Fibroblast of villous mesenchyme (primary cell): Measurements from ENCODE around the gene FAM174C. TPM values are rescaled to one million over a fixed set of nuclear protein-coding genes. Genes with fewer than 3 reads are reported as not detected.
A peak's percentile ranks its signal among the peaks of the same experiment; 100 is the strongest.

ENCODE experiments used
- DNase-seq: peaks from one replicate; pipeline ENCODE4 v3.0.0-alpha.2; 2010; ENCODE audit warnings: low read depth
- H3K4me3 ChIP-seq: 2 replicates; pipeline ENCODE4 v1.5.1; 2011; ENCODE audit warnings: low read depth, mild to moderate bottlenecking, low read length
- total RNA-seq: library from RNA; depleted of rRNA; stranded (reverse); fragments of >200 nt; gene quantifications from 2 replicates; pipeline ENCODE4 v1.2.3, GENCODE V29; 2012
- TF ChIP-seq, protein P1 (sequence below): IDR thresholded peaks from 2 replicates; pipeline ENCODE4 v1.5.1; 2012; ENCODE audit warnings: low read depth, mild to moderate bottlenecking, low read length; ENCODE audit not compliant: insufficient read depth

The FAM174C gene
- total RNA-seq, 1 donor: 17.3 TPM

- peak; percentile 33 for DNase-seq
- H3K4me3 ChIP-seq: no peak overlapping the region
- TF ChIP-seq, protein P1, sequence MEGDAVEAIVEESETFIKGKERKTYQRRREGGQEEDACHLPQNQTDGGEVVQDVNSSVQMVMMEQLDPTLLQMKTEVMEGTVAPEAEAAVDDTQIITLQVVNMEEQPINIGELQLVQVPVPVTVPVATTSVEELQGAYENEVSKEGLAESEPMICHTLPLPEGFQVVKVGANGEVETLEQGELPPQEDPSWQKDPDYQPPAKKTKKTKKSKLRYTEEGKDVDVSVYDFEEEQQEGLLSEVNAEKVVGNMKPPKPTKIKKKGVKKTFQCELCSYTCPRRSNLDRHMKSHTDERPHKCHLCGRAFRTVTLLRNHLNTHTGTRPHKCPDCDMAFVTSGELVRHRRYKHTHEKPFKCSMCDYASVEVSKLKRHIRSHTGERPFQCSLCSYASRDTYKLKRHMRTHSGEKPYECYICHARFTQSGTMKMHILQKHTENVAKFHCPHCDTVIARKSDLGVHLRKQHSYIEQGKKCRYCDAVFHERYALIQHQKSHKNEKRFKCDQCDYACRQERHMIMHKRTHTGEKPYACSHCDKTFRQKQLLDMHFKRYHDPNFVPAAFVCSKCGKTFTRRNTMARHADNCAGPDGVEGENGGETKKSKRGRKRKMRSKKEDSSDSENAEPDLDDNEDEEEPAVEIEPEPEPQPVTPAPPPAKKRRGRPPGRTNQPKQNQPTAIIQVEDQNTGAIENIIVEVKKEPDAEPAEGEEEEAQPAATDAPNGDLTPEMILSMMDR: no peak
Measured at GRCh38 chr19:1295169-1296012, 20.1 kb downstream of the FAM174C start.

GRCh38 chr19:1296078-1296477, 20.7 kb downstream of the FAM174C start:
- H3K4me3 ChIP-seq: no peak overlapping the region
- TF ChIP-seq, protein P1: no peak
- no peak for DNase-seq

GRCh38 chr19:1296575-1297271, 21.4 kb downstream of the FAM174C start:
- TF ChIP-seq, protein P1: no peak
- H3K4me3 ChIP-seq: no peak overlapping the region
- DNase-seq: no peak

DNA sequence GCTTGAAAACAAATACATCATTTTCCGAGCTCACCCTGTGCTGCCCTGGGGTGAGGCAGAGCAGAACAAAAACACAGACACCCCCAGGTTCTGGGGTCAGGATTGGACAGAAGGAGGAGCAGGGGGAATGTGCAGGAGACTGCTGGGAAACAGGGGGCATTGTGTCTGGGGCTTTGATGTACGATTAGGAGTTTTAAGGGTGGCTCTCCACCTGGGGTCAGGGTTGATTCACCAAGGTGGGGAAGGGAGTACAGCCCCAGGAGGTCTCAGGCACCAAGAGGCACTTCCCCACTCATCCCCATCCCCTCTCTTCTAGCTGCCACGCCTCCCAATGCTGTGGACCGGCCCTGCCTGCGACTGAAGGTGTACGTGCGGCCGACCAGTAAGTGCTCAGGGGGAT, 22.9 kb downstream of the FAM174C start:
- DNase-seq: no peak
- no peak overlapping the region for H3K4me3 ChIP-seq
- TF ChIP-seq, protein P1: no peak

- no peak overlapping the region for H3K4me3 ChIP-seq
- TF ChIP-seq, protein P1: no peak
- DNase-seq: no peak
Measured at GRCh38 chr19:1299801-1300200, 24.5 kb downstream of the FAM174C start.

DNA sequence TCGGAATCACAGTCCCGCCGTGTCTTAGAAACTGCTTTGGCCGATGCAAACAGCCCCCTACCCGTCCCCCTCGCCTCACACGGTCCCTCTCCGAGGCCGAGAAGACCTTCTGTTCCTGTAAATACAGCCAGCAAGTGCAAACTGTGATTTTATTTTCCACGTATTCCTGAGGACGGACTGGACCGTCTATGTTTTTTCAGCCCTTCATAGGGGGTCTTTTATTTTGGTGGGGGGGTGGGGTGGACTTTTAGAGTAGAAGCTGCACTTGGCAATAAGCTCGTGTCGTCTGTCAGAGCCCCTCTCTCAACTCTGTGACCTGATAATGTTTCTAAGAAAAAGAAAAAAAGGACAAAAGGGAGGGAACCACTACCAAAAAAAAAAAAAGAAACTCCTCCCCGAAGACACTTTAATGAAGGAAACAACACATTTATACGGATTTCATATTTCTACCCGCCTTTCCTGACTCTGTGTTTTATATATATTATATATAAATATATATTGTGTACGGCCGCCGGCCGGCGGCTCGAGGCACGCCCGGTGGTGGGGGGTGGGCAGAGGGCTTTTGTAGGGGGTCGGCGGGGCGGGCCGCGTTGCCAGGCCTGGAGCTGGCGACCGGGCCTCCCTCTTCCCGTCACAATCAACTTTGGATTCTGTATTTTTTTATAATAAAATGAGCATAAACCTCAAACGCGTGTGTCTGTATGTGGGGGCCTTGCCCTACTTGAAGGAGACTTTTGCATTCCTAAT, 25.6 kb downstream of the FAM174C start:
- H3K4me3 ChIP-seq: no peak overlapping the region
- TF ChIP-seq, protein P1: no peak
- DNase-seq: no peak
